Measurements from ENCODE around the gene CALM1. TPM values are rescaled to one million over a fixed set of nuclear protein-coding genes. Genes with fewer than 3 reads are reported as not detected.

CALM1 gene
- total RNA-seq, 1 donor from 2014 or later = 590 TPM

- H3K4me1 Mint-ChIP-seq (ENCODE audit: low read depth, unreplicated experiment) = peaks cover 11% of the 10 kb centered on the region
- H3K36me3 Mint-ChIP-seq (ENCODE audit: unreplicated experiment) = peaks cover 5% of the 10 kb centered on the region
- no peak overlapping the region for H3K4me3 Mint-ChIP-seq (ENCODE audit: unreplicated experiment)
- no peak for TF ChIP-seq CTCF (IDR thresholded peaks at IDR 0.05; ENCODE audit: partially characterized antibody, unreplicated experiment)
- H3K27me3 Mint-ChIP-seq (ENCODE audit: unreplicated experiment) = peaks cover 4% of the 10 kb centered on the region
- DNase-seq = no peak
- H3K9me3 Mint-ChIP-seq (ENCODE audit: unreplicated experiment) = peaks cover 1% of the 10 kb centered on the region
- H3K27ac Mint-ChIP-seq (ENCODE audit: unreplicated experiment) = no peak overlapping the region
These were observed 31.1 kb downstream of the CALM1 start for GRCh38 chr14:90427848-90428426.

- Mint-ChIP-seq H3K27ac (ENCODE audit: unreplicated experiment) (no peak overlapping the region), H3K9me3 (ENCODE audit: unreplicated experiment) (peaks cover 1% of the 10 kb centered on the region), H3K4me3 (ENCODE audit: unreplicated experiment) (no peak overlapping the region), H3K36me3 (ENCODE audit: unreplicated experiment) (peaks cover 5% of the 10 kb centered on the region), H3K4me1 (ENCODE audit: low read depth, unreplicated experiment) (peaks cover 10% of the 10 kb centered on the region), H3K27me3 (ENCODE audit: unreplicated experiment) (peaks cover 4% of the 10 kb centered on the region)
- TF ChIP-seq CTCF (IDR thresholded peaks at IDR 0.05; ENCODE audit: partially characterized antibody, unreplicated experiment) = no peak
- DNase-seq = no peak
These were observed 31.8 kb downstream of the CALM1 start for GRCh38 chr14:90428676-90429075.

GRCh38 chr14:90429236-90429635, 32.4 kb downstream of the CALM1 start:
- no peak overlapping the region for H3K4me3 Mint-ChIP-seq (ENCODE audit: unreplicated experiment)
- no peak for DNase-seq
- TF ChIP-seq CTCF (IDR thresholded peaks at IDR 0.05; ENCODE audit: partially characterized antibody, unreplicated experiment) = no peak
- H3K27me3 Mint-ChIP-seq (ENCODE audit: unreplicated experiment) = peaks cover 5% of the 10 kb centered on the region
- H3K27ac Mint-ChIP-seq (ENCODE audit: unreplicated experiment) = no peak overlapping the region
- peaks cover 5% of the 10 kb centered on the region for H3K36me3 Mint-ChIP-seq (ENCODE audit: unreplicated experiment)
- peaks cover 2% of the 10 kb centered on the region for H3K9me3 Mint-ChIP-seq (ENCODE audit: unreplicated experiment)
- peaks cover 6% of the 10 kb centered on the region for H3K4me1 Mint-ChIP-seq (ENCODE audit: low read depth, unreplicated experiment)

- no peak for DNase-seq
- Mint-ChIP-seq H3K4me1 (ENCODE audit: low read depth, unreplicated experiment) (peaks cover 3% of the 10 kb centered on the region), H3K4me3 (ENCODE audit: unreplicated experiment) (no peak overlapping the region), H3K27me3 (ENCODE audit: unreplicated experiment) (peaks cover 6% of the 10 kb centered on the region), H3K27ac (ENCODE audit: unreplicated experiment) (no peak overlapping the region), H3K9me3 (ENCODE audit: unreplicated experiment) (peaks cover 3% of the 10 kb centered on the region), H3K36me3 (ENCODE audit: unreplicated experiment) (peaks cover 5% of the 10 kb centered on the region)
- TF ChIP-seq CTCF (IDR thresholded peaks at IDR 0.05; ENCODE audit: partially characterized antibody, unreplicated experiment) = no peak
These were observed 32.9 kb downstream of the CALM1 start for GRCh38 chr14:90429754-90430153.

GRCh38 chr14:90434370-90435020, 37.7 kb downstream of the CALM1 start:
- no peak for TF ChIP-seq CTCF (IDR thresholded peaks at IDR 0.05; ENCODE audit: partially characterized antibody, unreplicated experiment)
- Mint-ChIP-seq H3K4me3 (ENCODE audit: unreplicated experiment) (no peak overlapping the region), H3K27me3 (ENCODE audit: unreplicated experiment) (peaks cover 10% of the 10 kb centered on the region), H3K9me3 (ENCODE audit: unreplicated experiment) (peaks cover 3% of the 10 kb centered on the region), H3K36me3 (ENCODE audit: unreplicated experiment) (no peaks in the 10 kb centered on the region), H3K4me1 (ENCODE audit: low read depth, unreplicated experiment) (peaks cover 8% of the 10 kb centered on the region), H3K27ac (ENCODE audit: unreplicated experiment) (no peak overlapping the region)
- no peak for DNase-seq

Measured in glutamatergic neuron (in vitro differentiated cells).